Activated CD8-positive, alpha-beta memory T cell treated with anti-CD3 and anti-CD28 coated beads for 4 hours (primary cell): Measurements from ENCODE around the gene EIF2D.
"Not testable (repeated sequence)": the region's sequence is repeated elsewhere in the genome, so short reads cannot be mapped to it uniquely, and the experiment has no call there.

Source experiments
- DNase-seq, 2 donors: peaks; one replicate each; pipeline ENCODE4 v3.0.0-alpha.2; 2020; ENCODE audit warnings: low read depth in 2 of 2

EIF2D gene

GRCh38 chr1:206587904-206588303, 24.4 kb downstream of the EIF2D start:
- no peak for DNase-seq

- no peak for DNase-seq
Measured at GRCh38 chr1:206586501-206587445, 25.5 kb downstream of the EIF2D start.

DNA sequence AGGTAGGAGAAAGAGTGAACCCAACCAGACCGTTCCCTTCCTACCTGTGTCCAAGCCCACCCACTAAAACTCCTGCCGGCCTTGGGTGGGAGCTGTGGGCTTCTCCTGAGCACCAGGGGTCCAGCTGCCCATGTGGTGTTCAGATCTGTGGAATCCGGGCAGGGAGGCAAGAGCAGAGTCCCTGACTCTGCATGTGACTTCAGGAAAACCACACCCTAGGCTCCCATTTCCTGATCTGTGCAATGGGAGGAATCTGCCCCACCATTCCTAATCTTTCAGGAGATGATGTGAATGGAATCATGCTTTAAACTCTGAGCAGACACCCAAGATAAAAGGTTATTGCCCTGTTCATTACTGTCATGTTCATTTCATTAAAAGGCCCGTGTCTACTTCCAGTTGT, 27.6 kb downstream of the EIF2D start:
- no peak for DNase-seq

DNA sequence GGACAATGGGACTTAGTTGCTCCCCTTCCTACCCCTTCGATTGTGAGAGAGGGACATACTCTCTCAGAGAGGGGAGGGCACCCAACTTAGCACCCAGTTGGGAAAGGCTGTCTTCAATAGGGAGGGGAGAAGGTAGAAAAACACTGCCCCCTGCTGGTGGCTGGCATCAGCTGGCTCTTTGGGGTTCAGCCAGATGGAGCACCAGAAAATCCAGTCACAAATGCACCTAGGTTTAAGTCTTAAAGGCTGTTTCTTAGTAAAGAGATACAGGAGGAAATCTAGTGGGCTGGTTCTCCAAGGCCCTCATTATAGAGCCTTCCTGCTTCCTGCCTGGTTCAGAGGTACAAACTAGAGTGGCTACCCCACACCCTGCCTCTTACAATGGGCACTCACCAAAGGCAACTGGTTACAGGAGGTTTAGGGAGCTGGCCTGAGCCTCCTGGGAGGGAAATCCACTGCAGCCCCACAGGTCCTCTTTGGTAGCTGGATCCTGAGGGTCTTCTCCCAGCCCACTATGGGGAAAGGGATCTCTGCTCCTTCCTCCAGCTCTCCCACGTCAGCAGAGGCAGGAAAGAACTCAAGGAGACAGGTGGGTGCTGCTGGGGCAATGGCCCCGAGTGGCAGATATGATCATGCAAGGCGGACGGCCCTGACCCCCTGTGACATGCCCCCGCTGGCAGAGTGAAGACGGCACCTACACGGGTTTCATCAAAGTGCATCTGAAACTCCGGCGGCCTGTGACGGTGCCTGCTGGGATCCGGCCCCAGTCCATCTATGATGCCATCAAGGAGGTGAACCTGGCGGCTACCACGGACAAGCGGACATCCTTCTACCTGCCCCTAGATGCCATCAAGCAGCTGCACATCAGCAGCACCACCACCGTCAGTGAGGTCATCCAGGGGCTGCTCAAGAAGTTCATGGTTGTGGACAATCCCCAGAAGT, 28.3 kb downstream of the EIF2D start:
- peak; percentile 76 to 77 for DNase-seq

DNA sequence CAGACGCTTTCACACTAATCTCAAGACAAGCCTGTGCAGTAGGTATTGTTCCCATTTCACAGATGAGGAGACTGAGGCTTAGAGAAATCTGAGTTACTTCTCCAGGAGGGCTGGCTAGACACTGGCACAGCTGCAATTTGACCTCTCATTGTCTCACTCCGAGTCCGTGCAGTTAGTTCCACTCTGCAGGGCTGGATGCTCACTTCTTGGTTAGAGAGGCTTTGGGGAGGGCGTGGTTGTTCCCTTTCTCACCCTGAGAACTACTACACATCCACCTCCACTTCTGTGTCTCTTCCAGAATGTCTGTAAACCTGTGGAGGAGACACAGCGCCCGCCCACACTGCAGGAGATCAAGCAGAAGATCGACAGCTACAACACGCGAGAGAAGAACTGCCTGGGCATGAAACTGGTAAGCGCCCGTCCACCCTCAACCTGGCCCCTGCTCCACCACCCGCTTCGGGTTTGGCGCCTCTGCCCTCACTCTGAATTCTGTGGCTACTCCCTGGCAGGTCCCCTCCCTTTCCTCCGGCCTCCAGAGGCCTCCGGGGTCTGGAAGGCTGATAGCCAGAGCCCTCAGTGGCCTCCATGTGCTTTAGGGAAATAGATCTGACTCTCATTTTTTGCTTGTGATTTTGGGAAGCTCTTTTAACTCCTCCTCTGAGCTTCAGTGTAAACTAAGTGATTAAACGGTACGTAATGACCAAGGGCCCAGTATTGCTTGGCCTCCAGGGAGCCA, 29.1 kb downstream of the EIF2D start:
- peak in 1 of 2 donors; percentile 23 for DNase-seq

GRCh38 chr1:206582537-206582936, 29.7 kb downstream of the EIF2D start:
- DNase-seq = no peak

GRCh38 chr1:206581571-206581981, 30.7 kb downstream of the EIF2D start:
- peak; percentile 72 to 77 for DNase-seq

GRCh38 chr1:206581114-206581497, 31.2 kb downstream of the EIF2D start:
- DNase-seq = not testable (repeated sequence)

DNA sequence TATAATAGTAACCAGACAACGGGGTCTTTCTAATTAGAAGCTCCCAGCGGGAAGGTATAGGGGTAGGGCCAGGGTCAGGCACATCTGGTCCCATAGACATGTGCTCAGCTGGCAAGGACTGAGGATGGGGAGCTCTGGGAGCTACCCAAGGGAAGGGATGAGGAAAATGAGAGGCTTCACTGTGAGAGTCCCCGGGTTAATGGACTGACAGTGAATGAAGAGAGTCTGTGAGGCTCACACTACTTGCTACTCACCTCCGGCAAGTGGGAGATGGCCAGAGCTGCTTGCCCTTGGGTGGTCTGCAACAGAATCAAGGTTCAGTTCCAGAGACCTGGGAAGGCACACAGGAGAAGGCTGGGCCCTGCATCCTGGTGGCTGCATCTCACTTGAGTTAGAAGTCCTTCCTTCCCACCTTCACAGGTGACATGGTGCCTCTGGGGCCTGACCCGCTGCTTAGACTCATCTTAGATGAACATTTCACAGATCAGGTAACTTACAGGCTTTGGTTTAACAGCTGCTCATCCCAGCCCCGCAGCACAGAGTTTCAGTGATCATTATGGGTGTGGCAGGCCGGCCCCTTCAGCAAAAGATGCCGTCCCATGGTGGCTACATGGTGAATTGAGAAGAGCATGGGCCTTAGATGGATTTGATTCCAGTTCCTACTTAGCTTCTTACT, 31.7 kb downstream of the EIF2D start:
- no peak for DNase-seq

- DNase-seq = peak; percentile 78 to 86
Measured at GRCh38 chr1:206579747-206580437, 32.4 kb downstream of the EIF2D start.

DNA sequence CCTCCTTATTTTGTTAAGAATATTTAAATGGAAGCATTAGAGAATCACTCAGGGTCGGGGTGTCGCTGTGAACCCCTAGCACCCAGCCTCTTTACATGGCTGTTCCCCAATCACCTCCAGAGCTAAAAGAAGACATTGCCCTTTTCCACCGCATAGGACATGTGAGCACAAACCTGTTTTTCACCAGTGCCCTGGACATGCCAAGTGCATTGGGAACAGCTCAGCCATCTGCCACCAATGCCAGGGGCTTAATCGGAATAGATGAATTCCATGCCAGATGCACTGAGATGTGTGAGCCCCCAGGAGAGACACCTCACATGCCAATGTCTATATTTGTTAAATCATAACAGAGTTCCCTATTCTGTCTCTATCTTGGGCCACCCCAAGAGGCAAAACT, 33.3 kb downstream of the EIF2D start:
- no peak for DNase-seq

- no peak for DNase-seq
Measured at GRCh38 chr1:206578068-206578977, 33.9 kb downstream of the EIF2D start.

DNA sequence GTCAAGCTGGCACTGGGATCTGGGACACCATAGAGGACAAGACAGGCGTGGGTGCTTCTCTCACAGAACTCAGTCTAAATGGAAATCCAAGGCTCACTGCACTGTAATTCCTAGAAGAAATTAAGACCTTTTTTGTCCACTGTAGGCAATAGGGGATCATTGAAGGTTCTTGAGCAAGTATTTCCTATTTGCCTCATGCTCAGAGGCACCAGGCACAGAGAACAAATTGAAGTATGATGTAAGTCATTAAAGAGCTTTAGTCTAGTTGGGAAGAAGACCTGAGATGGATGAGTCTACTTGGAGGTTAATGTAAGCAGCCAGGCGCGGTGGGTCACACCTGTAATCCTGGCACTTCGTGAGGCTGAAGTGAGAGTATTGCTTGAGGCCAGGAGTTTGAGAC, 34.6 kb downstream of the EIF2D start:
- DNase-seq = no peak

DNA sequence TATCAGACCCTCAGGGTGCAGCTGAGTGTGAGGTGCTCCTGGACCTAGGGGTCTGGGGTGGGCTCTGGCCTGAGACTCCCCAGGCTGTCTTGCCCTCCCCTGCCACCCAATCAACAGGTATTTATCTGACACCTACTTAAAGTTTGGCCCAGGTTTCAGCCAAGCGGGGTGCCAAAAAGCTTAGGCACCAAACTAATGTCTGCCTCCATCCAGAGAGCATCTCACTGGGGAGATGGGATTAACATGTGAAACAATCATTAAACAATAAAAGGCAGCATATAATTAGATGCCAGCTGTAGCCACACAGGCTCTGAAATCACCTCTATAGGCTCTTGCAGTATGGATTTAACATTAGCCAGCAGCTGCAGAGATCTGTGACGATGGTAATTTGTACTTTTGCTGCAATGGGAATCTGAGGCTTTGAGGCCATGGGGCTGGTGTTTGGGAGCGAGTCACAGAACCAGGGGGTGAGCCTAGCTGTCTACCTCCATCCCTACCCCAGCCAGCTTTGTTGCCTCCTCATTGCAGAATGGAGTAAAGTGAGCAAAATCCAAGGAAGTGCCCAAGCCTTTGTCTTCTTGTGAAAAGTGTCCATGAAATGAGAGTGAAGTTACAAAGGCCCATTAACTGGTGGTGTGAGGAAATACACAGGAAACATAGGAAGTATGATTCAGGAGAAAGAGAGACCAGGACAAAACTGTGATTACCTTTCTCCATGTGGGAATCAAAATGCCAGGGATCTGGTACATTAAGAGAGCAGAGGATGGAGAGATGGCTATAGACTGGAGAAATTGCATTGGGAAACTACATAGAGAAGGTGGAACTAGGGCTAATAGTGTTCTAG, 36.1 kb downstream of the EIF2D start:
- DNase-seq = no peak

GRCh38 chr1:206575165-206575893, 36.9 kb downstream of the EIF2D start:
- no peak for DNase-seq

GRCh38 chr1:206573762-206574161, 38.5 kb downstream of the EIF2D start:
- no peak for DNase-seq

GRCh38 chr1:206573319-206573718, 38.9 kb downstream of the EIF2D start:
- DNase-seq = no peak

- DNase-seq = no peak
Measured at GRCh38 chr1:206572835-206573234, 39.4 kb downstream of the EIF2D start.
